HTERT RPE-1 (cell line): ENCODE results near the gene SLC22A9.

Experiments
- in situ Hi-C: fragments of 300-500 bp; cut with MboI; formaldehyde crosslinking; loops from 4 replicates; pipeline ENCODE4 v1.14.3; 2020; ENCODE audit warnings: low sequenced_read_pairs

The SLC22A9 gene

GRCh38 chr11:63444160-63444559, 74.6 kb downstream of the SLC22A9 start:
- in situ Hi-C loops: no loop called here

GRCh38 chr11:63445118-63445517, 75.5 kb downstream of the SLC22A9 start:
- in situ Hi-C loops: no loop called here

GRCh38 chr11:63445720-63446119, 76.1 kb downstream of the SLC22A9 start:
- in situ Hi-C loops: no loop called here

- in situ Hi-C loops: no loop called here
These were observed 79.1 kb downstream of the SLC22A9 start for GRCh38 chr11:63448646-63449045.

- in situ Hi-C loops: no loop called here
These were observed 90.0 kb downstream of the SLC22A9 start for GRCh38 chr11:63459586-63459985.
